KOPT-K1 (cell line): ENCODE results near the gene HYLS1.

Experiments used
- H3K27ac ChIP-seq: fragments of 200-600 bp; sonication (generic); 2 replicates; pipeline ENCODE4 v1.5.1; 2016; ENCODE audit warnings: antibody characterized with exemption, mild to moderate bottlenecking, low read depth, low read length; ENCODE audit not compliant: poor library complexity, severe bottlenecking
- H3K36me3 ChIP-seq: fragments of 200-600 bp; sonication (generic); 2 replicates; pipeline ENCODE4 v1.5.1; 2017; ENCODE audit warnings: antibody characterized with exemption, mild to moderate bottlenecking, low read length, moderate library complexity; ENCODE audit not compliant: insufficient read depth
- H3K9me3 ChIP-seq: fragments of 200-600 bp; sonication (generic); 2 replicates; pipeline ENCODE4 v1.5.1; 2017; ENCODE audit warnings: antibody characterized with exemption, low read length, mild to moderate bottlenecking; ENCODE audit not compliant: insufficient read depth, poor library complexity, severe bottlenecking

The HYLS1 gene

GRCh38 chr11:125947419-125948277 lies 60.2 kb downstream of the HYLS1 start:
- H3K9me3 ChIP-seq: no peaks in the 10 kb centered on the region
- H3K36me3 ChIP-seq: no peaks in the 10 kb centered on the region
- H3K27ac ChIP-seq: peak overlapping the region; percentile 29

GRCh38 chr11:125948278-125949051 lies 61.0 kb downstream of the HYLS1 start:
- H3K9me3 ChIP-seq: no peaks in the 10 kb centered on the region
- H3K27ac ChIP-seq: peak overlapping the region; percentile 29
- no peaks in the 10 kb centered on the region for H3K36me3 ChIP-seq

DNA sequence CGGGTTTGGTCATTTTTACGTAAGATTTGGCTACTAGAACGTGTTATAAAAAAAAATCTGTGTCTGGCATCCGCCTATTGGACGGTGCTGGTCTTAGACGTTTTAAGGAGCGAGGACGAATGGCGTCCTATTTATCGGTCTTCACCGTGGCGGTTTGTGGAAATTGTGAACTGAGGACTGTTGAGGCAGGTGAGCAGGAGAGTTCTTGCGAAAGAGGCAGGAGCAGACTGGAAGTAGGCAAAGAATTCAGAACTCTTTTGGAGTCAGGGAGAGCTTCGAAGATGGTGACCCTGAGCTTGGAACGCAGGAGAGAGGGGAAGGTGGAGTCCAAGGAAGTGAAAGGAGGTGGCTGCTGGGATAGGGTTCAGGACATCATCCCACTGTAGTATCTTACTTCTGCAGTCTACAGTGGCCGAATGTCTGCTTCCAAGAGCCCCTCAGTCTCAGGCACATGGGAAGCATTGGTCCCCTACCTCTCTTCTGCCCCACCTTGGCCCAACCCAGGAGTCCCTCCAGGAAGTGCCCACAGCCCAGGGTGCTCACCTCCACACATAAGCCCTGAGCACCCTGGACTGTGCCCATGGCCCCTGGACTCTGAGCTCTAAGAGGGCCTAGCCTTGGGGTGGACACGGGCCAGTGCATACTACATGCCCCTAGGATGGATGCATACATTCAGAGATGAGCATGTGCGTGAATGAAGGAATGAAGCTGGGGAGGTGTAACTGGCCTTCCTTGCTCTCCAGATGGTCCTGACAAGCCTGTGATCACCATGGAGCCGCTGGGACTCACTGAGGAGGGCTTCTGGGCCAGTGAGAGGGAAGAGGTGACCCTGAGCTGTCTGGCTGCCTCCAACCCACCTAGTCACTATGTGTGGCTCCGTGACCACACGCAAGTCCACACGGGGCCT lies 62.1 kb downstream of the HYLS1 start:
- H3K36me3 ChIP-seq: no peaks in the 10 kb centered on the region
- no peak overlapping the region for H3K27ac ChIP-seq
- no peaks in the 10 kb centered on the region for H3K9me3 ChIP-seq

DNA sequence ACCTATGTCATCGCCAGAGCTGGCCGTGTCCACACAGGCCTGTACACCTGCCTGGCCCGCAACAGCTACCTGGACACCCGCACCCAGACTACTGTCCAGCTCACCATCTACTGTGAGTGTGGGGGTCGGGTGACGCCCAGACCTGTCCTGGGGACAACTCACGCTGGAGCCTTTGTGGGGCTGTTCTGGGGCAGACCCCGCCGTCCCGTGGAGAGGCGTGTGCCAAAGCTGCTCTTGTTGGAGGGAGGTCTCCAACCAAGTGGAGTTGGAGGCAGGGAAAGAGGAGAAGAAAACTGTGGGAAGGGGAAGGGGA lies 62.7 kb downstream of the HYLS1 start:
- Histone ChIP-seq H3K36me3 (no peaks in the 10 kb centered on the region), H3K27ac (no peak overlapping the region), H3K9me3 (no peaks in the 10 kb centered on the region)
